ENCODE measurements around the gene HHIPL1.

- TF ChIP-seq CTCF (conservative IDR thresholded peaks at IDR 0.05; ENCODE audit: low read length) (no peak), EZH2phosphoT487 (IDR thresholded peaks at IDR 0.05; ENCODE audit: borderline replicate concordance, low read depth, low read length) (no peak)
These were observed 48.2 kb upstream of the HHIPL1 start for GRCh38 chr14:99596772-99597171.
